Stimulated activated CD8-positive, alpha-beta memory T cell treated with anti-CD3 and anti-CD28 coated beads, Interleukin-2, amount 100 ng/mL, for 48 hours (primary cell): Measurements from ENCODE around the gene TAS2R16.
"Not testable (repeated sequence)": the region's sequence is repeated elsewhere in the genome, so short reads cannot be mapped to it uniquely, and the experiment has no call there.

Experiments
- DNase-seq, 2 donors: peaks; one replicate each; pipeline ENCODE4 v3.0.0-alpha.2; 2020; ENCODE audit warnings: low read depth in 2 of 2

The TAS2R16 gene

DNA sequence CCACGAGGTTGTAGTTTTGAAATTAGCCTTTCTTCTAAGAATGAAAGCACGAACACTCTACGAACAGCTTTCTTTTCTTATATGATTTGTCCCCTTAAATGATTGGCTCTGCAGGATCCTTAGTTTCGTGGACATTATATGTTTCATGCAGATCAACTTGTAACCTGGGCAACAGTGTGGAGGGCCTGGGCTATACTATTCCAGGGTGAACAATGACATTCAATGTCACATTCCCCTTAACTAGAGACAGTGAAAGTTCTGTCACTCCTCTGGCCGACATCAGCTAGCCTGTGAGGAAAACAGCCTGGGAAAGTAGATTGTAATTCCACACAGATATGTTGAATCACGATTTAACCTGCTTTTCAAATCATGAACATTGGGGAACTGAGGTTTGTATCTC is 23.4 kb downstream of the TAS2R16 start:
- DNase-seq = no peak

DNA sequence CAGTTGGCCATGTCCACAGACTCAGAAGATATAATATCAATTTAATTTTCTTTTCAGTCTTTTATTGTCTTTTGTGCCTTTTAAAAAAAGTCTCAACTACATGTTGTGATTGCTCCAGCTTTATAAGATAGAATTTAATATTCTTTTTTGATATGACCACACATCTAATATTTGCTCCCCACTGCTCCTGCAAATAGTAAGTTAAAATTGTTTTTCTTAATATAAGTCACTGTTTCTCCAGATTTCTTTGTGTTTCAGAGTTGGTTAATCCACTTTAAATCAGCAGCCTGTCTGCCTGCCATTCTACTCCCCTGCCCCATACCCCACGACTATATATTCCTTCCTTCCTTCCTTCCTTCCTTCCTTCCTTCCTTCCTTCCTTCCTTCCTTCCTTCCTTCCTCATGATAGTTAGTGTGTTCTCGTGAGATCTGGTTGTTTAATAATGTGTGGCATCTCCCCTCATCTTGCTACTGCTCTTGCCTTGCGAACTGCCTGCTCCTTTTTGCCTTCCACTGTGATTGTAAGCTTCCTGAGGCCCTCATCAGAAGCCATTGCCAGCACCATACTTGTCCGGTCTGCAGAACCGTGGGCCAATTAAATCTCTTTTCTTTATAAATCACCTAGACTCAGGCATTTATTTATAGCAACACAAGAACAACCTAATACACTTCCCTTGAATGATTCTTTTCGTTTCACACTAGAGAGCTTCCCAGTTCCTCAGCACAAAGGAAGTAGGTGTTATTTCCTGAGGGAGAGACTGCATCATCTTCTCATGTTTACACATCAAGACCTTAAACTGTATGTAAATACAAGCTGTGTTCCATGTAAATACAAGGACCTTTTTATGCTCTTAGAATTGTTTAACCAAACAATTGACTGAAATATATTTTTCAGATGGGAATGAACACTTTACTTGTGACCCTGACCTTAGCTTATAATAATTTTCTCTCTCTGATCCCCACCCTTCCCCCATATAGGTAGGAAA is 24.5 kb downstream of the TAS2R16 start:
- DNase-seq = no peak

DNA sequence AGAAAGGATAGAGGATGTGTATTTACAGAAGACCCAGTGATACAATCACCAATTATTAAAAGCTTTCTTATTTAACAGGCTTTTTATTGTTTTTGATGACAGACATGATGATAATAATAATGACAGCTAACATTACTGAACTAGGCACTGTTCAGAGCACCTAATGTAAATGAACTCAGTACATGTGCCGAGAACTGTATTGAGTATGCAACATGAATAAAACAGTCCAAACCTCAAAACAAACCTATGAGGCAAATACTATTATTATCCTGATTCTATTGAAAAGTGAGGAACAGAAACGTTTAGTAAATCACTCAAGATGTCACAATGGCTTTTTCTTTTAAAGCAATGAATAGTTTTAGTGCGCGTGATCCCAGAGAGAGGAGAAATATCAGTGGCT is 27.1 kb downstream of the TAS2R16 start:
- no peak for DNase-seq

DNA sequence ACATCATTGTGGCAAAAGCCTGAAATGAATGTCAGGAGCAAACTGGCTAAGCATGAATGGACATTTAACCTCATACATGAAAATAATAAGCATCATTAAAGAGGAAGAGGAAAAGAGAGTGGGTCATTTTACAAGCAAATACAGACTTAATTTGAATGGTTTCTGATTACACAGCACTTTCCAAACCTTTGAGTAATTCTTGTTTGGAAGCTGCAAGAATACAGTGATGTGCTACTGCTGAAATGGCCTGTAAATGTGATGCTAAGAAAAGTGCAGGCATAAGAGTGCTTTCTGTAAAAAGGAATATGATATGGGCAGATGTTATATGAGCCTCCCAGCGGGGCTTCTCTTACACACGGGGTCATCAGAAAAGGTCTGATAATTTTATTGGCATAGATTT is 30.2 kb downstream of the TAS2R16 start:
- no peak for DNase-seq

DNA sequence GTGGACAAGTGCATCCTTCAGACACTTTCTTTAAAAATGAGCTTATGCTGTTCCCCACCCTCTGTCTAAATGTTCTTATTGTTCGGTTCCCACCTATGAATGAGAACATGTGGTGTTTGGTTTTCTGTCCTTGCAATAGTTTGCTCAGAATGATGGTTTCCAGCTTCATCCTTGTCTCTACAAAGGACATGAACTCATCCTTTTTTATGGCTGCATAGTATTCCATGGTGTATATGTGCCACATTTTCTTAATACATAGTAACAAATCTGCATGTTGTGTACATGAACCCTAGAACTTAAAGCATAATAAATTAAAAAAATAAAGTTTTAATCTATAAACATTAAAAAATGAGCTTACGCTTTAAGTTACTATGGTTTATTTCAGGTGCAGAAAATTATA is 41.8 kb downstream of the TAS2R16 start:
- not testable (repeated sequence) for DNase-seq

DNA sequence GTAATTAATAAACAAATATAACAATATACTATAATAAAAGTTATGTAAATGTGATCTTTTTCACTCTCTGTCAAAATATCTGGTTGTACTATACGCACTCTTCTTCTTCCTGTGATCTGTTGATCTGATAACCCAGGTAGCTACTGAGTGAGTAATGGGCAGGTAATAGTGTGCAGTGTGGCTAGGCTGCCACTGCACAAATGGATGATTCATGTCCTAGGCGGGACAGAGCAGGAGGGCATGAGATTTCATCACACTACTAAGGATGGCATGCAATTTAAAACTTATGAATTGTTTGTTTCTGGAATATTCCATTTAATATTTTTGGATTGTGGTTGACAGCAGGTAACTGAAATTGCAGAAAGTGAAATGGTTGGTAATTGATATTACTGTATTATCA is 44.5 kb downstream of the TAS2R16 start:
- DNase-seq = no peak

DNA sequence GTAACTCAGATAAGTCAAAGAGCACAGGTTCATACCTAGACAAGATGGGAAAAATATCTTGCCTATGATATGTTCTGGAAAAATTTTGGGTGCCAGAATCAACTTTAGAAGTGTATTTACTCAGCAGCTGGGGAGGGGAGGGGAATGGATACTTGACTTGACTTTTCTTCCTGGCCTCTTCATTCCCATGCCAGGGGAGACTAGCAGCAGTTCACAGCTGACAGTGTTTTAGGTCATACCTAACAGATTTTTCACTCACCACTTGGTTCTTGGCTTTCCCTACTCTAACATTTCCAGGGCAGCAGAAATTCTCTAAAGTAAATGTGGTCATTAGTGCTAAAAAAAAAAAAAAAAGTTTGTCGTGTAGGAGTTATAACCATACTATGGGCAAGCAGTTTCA is 46.3 kb downstream of the TAS2R16 start:
- no peak for DNase-seq
